Activated CD8-positive, alpha-beta memory T cell treated with anti-CD3 and anti-CD28 coated beads, Interleukin-2, amount 50 U/mL, for 48 hours (primary cell): ENCODE measurements around the gene THYN1.
A peak's percentile ranks its signal among the peaks of the same experiment; 100 is the strongest.

Experiments used
- DNase-seq: peaks from one replicate; pipeline ENCODE4 v3.0.0-alpha.2; 2020

THYN1 gene

GRCh38 chr11:134246100-134246499 lies 7.1 kb downstream of the THYN1 start:
- DNase-seq = no peak

GRCh38 chr11:134245434-134245833 lies 7.7 kb downstream of the THYN1 start:
- DNase-seq = no peak

GRCh38 chr11:134244593-134244992 lies 8.6 kb downstream of the THYN1 start:
- no peak for DNase-seq

GRCh38 chr11:134243913-134244312 lies 9.2 kb downstream of the THYN1 start:
- DNase-seq = no peak

- DNase-seq = no peak
These were observed 10.8 kb downstream of the THYN1 start for GRCh38 chr11:134242376-134242775.

- DNase-seq = no peak
These were observed 12.6 kb downstream of the THYN1 start for GRCh38 chr11:134240592-134240991.

GRCh38 chr11:134238956-134239355 lies 14.2 kb downstream of the THYN1 start:
- DNase-seq = no peak

- DNase-seq = no peak
These were observed 15.6 kb downstream of the THYN1 start for GRCh38 chr11:134237557-134237922.

GRCh38 chr11:134236834-134237556 lies 16.2 kb downstream of the THYN1 start:
- DNase-seq = no peak

- peak; percentile 17 for DNase-seq
These were observed 17.8 kb downstream of the THYN1 start for GRCh38 chr11:134235399-134235798.

- DNase-seq = no peak
These were observed 19.4 kb downstream of the THYN1 start for GRCh38 chr11:134233729-134234179.

- DNase-seq = no peak
These were observed 21.0 kb downstream of the THYN1 start for GRCh38 chr11:134231958-134232659.

GRCh38 chr11:134230339-134230738 lies 22.8 kb downstream of the THYN1 start:
- no peak for DNase-seq

- no peak for DNase-seq
These were observed 23.9 kb downstream of the THYN1 start for GRCh38 chr11:134229126-134229790.

- no peak for DNase-seq
These were observed 24.5 kb downstream of the THYN1 start for GRCh38 chr11:134228625-134229024.

- no peak for DNase-seq
These were observed 26.3 kb downstream of the THYN1 start for GRCh38 chr11:134226806-134227325.

- peak; percentile 84 for DNase-seq
These were observed 28.2 kb downstream of the THYN1 start for GRCh38 chr11:134224710-134225664.

- DNase-seq = peak; percentile 97
These were observed 29.1 kb downstream of the THYN1 start, which contains the start of the genes NCAPD3 and VPS26B for GRCh38 chr11:134223836-134224709. Gene NCAPD3, minus strand, starts transcription at chr11:134223967. Its CDS starts 41 bp downstream, at chr11:134223926. Gene VPS26B, plus strand, starts transcription at chr11:134224671. Its CDS starts 452 bp downstream, at chr11:134225123.

- DNase-seq = no peak
These were observed 30.0 kb downstream of the THYN1 start for GRCh38 chr11:134223121-134223520.

GRCh38 chr11:134216816-134217215 lies 36.3 kb downstream of the THYN1 start:
- DNase-seq = no peak

- DNase-seq = no peak
These were observed 37.3 kb downstream of the THYN1 start for GRCh38 chr11:134215836-134216235.
